Right hindlimb (tissue), 1 donor: ENCODE measurements around the gene STEAP1B.
A peak's percentile ranks its signal among the peaks of the same experiment; 100 is the strongest.

Experiments used
- DNase-seq: peaks from one replicate; pipeline ENCODE4 v3.0.0-alpha.2; 2018

Gene STEAP1B

DNA sequence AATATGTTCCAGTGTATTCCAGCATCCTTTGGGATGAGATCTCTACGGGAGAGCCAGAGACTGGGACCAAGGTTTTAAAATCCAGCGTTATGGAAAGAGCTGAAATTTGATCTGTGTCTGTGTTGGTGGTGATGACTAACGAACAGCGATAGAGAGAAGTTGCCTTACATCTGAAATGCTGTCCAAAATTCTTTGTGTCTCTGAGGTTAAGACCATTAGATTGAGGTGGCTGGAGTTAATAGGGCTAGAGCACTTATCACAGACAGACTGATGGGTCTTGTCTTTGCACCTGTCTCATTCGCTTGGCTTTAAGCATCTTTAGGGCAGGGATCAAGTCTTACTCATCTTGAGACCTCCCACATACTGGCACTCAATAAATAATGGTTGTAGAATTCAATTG lies 102.0 kb downstream of the STEAP1B start:
- no peak for DNase-seq

DNA sequence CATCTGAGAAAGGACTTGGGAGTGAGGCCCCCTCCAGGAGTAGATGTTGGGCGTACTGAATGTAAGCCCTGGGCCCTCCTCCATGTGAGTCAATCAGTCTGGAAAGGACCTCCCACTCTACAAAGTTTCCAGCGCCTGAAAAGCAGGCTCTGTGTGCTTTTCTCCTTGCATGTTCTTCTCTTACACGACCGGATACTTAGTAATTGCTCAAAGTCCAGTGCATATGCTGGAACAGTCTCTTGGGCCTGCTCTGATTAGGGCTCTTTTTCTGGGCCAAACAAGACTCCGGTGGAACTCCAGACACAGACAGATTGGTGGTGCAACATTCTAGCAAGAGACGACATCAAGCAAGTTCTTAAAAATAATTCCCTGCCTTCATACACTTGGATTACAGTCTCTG lies 104.8 kb downstream of the STEAP1B start:
- no peak for DNase-seq

GRCh38 chr7:22394739-22395138 lies 105.2 kb downstream of the STEAP1B start:
- no peak for DNase-seq

DNA sequence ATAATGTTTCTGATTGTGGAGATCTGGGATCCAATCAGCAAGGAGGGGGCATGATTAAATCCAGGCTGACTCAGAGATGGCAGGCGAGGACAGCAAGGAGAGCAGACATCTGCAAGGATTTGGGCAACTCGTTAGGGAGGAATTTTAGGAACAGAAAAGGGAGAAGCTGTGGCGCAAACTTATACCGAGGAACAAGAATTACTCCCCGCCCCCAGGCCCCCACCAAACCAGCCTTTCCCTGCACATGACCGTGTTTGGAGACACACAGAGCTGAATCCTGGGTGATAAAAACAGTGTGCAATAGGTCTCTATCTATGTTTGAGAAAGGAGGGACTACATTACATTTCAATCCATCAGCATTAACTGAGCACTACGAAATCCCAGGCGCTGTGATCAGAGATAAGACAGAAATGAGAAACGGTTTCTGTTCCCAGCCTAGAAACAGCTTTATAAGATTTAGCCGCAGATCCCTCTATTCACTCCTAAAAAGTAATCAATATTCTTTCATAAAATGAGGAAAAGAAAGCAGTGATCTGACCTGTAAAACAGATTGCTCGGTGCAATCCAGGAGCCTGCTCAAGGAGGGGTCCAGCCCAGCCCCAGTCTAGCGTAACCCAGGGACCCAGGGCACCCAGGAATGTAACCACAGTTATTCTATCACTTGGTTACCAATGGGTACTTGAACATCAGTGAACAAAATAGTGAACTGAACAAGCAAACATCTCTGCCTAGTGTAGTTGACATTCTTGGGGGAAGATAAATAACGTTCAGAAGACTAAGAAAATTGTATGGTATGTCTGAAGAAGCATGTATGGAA lies 105.9 kb downstream of the STEAP1B start:
- DNase-seq, result no peak

DNA sequence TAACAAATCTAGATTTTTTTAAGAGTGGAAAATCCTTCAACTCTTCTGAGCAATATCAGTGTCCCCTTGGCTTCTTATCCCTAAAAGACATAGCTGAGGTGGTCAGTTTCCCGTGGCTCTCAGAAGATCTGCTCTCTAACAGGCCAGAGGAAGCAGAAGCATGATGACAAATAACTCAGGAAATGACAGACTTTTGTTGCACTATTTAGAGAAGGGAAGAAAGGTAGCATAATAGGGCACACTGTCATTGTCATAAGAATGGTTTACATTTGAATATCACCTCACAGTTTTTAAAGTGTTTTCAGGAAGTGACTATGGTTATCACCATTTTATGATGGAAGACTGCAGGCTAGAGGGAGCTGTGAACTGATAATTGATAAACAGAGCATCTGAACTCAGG lies 109.5 kb downstream of the STEAP1B start:
- no peak for DNase-seq

DNA sequence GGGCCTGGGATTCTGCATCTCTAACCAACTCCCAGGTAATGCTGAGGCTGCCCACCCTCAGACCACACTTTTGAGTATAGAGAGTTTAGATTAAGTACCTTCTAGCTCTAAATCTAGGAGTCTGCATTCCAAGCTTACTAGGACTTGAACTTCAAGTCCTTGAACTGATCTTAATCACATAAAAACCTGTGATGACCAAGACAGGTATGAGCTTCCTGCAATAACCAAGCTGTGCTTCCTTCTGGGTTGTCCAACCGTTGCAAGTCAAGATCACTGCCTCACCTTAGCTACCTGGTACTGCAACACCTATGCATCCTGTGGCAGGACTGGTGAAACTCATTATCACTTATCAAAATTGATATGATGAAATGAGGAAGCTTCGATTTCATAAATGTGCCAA lies 110.1 kb downstream of the STEAP1B start:
- DNase-seq, result no peak

DNA sequence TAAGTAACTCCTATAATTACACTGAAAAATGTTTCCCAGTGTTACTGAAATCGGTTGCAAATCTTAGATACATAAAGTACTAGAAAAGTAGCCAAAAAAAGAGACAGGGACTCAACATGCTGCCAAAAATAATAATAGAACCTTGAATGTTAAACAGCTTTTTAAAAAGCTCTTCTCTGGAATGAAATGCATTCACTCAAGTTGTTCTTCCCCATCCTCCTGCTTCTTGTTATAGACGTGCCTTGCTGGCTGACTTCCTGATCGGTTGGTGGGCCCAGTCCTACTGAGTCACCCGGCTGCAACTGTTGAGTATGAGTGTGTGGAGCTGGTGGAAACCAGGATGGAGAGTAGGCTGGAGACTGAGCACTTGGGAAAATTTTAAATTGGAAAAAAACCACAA lies 112.4 kb downstream of the STEAP1B start:
- peak; percentile 61 for DNase-seq

DNA sequence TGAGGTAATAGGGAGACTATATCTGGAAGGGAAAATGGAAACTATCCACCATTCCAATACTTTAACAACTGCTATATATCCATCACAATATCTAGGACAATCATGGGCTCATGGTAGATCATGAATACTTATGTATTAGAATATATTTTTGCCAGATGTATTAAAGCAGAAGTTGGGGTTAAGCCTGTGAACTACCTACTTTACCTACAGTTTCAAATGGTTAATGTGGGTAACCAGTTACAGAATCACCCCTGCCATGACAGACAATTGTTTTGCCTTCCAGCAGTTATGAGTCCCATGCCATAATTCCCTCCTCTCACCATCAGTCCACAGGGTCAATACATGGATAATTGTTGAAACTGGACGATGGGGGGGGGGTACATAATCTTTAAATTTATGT lies 113.1 kb downstream of the STEAP1B start:
- DNase-seq, result no peak

GRCh38 chr7:22386206-22386858 lies 113.7 kb downstream of the STEAP1B start:
- DNase-seq, result no peak

DNA sequence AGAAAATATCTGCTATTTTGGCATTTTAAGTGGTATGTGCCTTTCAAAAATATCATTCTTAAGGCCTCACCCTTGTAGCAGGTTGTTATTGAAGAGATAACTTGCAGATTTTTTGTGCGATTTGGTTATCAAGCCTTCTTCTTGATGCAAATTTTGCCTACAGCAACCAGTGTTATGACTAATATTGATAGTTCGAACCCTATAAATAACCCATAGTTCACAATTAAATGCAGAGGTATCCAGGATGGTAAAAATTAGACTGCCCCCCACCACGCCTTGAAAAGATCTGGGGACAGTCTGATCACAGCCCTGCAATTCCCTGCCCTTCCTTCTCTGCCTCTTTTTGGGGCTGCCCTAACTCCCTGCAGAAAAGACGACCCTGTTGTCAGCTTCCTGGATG lies 114.7 kb downstream of the STEAP1B start:
- DNase-seq, result no peak

GRCh38 chr7:22380333-22380732 lies 119.7 kb downstream of the STEAP1B start:
- no peak for DNase-seq

DNA sequence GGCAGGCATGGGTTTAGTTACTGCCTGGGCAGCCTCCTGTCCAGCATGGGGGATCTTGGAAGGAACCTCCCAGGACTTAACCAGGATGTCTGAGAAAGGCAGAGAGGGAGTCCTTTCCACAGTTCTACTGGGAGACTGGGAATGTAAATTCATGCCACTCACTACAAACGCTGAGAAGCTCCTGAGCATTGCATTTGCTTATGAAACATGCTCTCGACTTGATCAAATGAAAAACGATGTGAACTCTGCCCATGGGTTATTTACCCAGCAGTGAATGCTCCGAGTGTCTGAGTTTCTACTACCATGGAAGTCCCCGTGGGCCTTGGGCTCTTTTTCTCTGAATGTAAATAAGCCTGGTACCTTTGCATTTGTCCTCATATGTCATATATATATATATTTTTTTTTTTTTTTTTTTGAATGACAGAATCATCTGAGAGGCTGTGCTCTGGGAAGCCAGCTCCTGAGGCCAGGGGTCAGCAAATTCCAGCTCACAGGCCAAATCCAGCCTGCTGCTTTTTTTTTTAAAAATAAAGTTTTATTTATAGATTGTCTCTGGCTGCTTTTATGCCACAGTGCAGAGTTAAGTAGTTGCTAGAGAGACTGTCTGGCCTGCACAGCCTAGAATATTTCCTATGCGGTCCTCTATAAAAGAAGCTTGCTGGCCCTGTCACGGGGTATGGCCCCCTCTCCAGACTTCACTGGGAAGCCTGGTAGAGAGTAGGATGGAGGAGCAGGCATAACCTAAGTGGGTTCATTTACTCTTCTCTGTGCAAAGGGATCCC lies 121.6 kb downstream of the STEAP1B start:
- no peak for DNase-seq

- DNase-seq, result no peak
Measured at GRCh38 chr7:22377703-22378102, 122.3 kb downstream of the STEAP1B start.

- DNase-seq, result no peak
Measured at GRCh38 chr7:22375359-22376048, 124.5 kb downstream of the STEAP1B start.

DNA sequence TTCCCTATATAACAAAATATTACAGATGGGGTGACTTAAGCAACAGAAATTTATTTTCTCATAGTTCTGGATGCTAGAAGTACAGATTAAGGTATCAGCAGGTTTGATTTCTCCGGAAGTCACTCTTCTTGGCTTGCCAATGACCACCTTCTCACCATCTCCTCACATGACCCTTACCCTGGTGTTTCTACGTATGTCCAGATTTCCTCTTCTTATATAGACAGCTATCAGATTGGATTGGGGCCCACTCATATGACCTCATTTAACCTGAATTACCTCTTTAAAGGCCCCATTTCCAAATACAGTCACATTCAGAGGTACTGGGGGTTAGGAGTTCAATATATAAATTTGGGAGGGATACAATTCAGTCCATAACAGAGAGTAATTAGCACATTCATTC lies 126.1 kb downstream of the STEAP1B start:
- no peak for DNase-seq

DNA sequence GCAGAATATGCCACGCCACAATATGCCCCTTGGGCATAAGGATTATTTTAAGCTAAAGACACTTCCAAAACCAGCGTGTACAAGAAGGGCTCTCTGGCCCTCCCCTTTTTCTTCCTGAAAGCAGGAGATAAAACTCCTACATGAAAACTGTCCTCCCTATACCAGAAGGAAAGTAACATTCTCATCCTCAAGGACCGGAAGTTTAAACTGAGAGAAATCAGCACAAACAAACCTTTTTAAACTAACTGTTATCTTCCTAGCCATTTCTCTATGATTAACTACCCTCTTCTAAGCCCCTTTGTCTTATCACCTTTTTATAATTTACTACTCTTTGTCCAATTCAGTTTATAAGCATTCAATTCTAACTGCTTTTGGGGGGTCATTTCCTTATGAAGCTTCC lies 126.6 kb downstream of the STEAP1B start:
- DNase-seq, result no peak

DNA sequence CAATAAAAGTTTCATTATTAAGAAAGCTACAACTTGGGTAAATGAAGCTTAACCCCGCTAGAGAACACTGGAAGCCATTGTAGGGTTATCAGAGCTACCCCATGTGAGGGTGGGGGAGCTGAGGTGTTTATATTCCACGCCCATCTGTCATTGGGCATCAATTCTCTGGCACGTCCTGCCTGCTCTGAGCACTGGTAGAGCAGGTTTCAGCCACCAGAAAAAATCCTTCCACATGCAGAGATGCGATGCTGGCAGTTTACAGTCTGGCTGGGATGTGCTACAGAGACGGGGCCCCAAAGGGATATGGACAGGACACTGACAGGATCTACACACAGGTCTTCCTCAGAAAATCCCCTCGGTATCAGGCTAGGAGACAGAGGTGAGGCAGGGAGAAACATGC lies 127.1 kb downstream of the STEAP1B start:
- no peak for DNase-seq

GRCh38 chr7:22371878-22372277 lies 128.1 kb downstream of the STEAP1B start:
- DNase-seq, result no peak
